SK-N-SH (cell line): ENCODE measurements around the gene KCNH8.

ENCODE experiments used
- EP300 ChIP-seq, 2 experiments: IDR thresholded peaks; 2 replicates each; pipeline versions ENCODE4 v1.4.0 to v1.6.1; 2012; ENCODE audit warnings: borderline replicate concordance in 1 of 2, low read depth in 1 of 2, low read length in 1 of 2
- POLR2AphosphoS5 ChIP-seq: IDR thresholded peaks from 2 replicates; pipeline ENCODE4 v1.6.1; 2012; ENCODE audit warnings: low read depth, low read length
- RCOR1 ChIP-seq: fragments of 150-350 bp; IDR thresholded peaks from 2 replicates; pipeline ENCODE4 v1.6.1; 2017; ENCODE audit warnings: antibody characterized with exemption, low read length
- SMC3 ChIP-seq: IDR thresholded peaks from 2 replicates; pipeline ENCODE4 v1.6.1; 2012; ENCODE audit warnings: low read depth, low read length, improper control_type of control experiment
- TF ChIP-seq, protein P1 (sequence below): fragments of 200-600 bp; sonication (generic); IDR thresholded peaks from 2 replicates; pipeline ENCODE4 v1.6.1; 2017; ENCODE audit warnings: antibody characterized with exemption, mild to moderate bottlenecking, moderate library complexity
- TF ChIP-seq, protein P2 (sequence below): IDR thresholded peaks from 2 replicates; pipeline ENCODE4 v1.4.0; 2012; ENCODE audit warnings: low read depth

DNA sequence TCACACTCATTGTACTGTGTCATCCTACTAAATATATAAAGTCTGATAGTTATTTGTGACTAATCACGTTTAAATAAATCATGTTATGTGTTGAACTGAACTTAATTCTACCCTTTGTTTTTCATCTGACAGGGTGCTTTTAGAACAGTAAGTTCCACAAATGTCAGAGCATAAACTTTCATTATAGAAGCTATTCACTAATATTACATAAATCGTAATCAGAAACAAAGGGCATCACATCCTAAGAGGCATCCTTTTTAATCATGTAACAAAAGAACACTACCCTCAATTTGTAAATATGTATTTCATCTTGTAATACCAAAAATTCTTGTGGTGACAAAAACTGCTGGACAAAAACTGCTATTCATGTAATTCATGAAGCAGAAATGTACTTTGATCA lies 50.8 kb downstream of the KCNH8 start:
- TF ChIP-seq, protein P1, sequence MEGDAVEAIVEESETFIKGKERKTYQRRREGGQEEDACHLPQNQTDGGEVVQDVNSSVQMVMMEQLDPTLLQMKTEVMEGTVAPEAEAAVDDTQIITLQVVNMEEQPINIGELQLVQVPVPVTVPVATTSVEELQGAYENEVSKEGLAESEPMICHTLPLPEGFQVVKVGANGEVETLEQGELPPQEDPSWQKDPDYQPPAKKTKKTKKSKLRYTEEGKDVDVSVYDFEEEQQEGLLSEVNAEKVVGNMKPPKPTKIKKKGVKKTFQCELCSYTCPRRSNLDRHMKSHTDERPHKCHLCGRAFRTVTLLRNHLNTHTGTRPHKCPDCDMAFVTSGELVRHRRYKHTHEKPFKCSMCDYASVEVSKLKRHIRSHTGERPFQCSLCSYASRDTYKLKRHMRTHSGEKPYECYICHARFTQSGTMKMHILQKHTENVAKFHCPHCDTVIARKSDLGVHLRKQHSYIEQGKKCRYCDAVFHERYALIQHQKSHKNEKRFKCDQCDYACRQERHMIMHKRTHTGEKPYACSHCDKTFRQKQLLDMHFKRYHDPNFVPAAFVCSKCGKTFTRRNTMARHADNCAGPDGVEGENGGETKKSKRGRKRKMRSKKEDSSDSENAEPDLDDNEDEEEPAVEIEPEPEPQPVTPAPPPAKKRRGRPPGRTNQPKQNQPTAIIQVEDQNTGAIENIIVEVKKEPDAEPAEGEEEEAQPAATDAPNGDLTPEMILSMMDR: no peak
- TF ChIP-seq, protein P2, sequence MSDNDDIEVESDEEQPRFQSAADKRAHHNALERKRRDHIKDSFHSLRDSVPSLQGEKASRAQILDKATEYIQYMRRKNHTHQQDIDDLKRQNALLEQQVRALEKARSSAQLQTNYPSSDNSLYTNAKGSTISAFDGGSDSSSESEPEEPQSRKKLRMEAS: no peak
- no peak for TF ChIP-seq EP300 (IDR thresholded peaks at IDR 0.05; ENCODE audit: borderline replicate concordance in 1 of 2, low read depth in 1 of 2, low read length in 1 of 2)
- no peak for TF ChIP-seq SMC3
- no peak for TF ChIP-seq RCOR1
- no peak for TF ChIP-seq POLR2AphosphoS5
